GM12878 (cell line): ENCODE measurements around the gene ERC1.

Source experiments
- EZH2 ChIP-seq: IDR thresholded peaks from 2 replicates; pipeline ENCODE4 v1.6.1; 2012; ENCODE audit warnings: low read depth, mild to moderate bottlenecking, control low read depth, inconsistent platforms, low read length, borderline replicate concordance; ENCODE audit not compliant: control insufficient read depth
- POLR2AphosphoS5 ChIP-seq: IDR thresholded peaks from 2 replicates; pipeline ENCODE4 v1.6.1; 2011; ENCODE audit warnings: mild to moderate bottlenecking, low read length, inconsistent platforms
- TF ChIP-seq, protein P1 (sequence below), 3 experiments: IDR thresholded peaks in 2 of 3; conservative IDR thresholded peaks in 1 of 3; 2 replicates each; pipeline ENCODE4 v1.5.1; 2011; ENCODE audit warnings: low read depth in 3 of 3, low read length in 3 of 3, mild to moderate bottlenecking in 3 of 3, control low read depth in 2 of 3, moderate library complexity in 2 of 3, inconsistent platforms in 1 of 3, mixed read lengths in 1 of 3; ENCODE audit not compliant: control insufficient read depth in 2 of 3, insufficient read depth in 1 of 3; ENCODE audit errors: extremely low read depth in 1 of 3

DNA sequence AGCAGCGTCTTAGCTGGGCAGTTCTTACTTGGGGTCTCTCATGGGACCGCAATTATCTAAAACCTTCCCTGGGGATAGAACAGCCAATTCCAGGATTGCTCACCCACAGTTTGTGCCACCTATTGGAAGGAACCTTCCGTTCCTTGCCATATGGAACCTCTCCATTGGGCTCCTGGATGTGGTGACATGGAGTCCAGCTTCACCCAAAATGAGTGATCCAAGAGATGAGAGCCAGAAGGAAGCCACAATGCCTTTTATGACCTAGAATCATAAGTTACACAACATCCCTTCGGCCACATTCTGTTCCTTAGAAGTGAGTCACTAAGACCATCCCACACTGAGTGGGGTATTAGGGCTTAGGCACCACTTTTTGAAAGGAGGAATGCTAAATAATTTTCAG, 439.0 kb downstream of the ERC1 start:
- TF ChIP-seq POLR2AphosphoS5 (no peak), EZH2 (no peak)
- TF ChIP-seq, protein P1, sequence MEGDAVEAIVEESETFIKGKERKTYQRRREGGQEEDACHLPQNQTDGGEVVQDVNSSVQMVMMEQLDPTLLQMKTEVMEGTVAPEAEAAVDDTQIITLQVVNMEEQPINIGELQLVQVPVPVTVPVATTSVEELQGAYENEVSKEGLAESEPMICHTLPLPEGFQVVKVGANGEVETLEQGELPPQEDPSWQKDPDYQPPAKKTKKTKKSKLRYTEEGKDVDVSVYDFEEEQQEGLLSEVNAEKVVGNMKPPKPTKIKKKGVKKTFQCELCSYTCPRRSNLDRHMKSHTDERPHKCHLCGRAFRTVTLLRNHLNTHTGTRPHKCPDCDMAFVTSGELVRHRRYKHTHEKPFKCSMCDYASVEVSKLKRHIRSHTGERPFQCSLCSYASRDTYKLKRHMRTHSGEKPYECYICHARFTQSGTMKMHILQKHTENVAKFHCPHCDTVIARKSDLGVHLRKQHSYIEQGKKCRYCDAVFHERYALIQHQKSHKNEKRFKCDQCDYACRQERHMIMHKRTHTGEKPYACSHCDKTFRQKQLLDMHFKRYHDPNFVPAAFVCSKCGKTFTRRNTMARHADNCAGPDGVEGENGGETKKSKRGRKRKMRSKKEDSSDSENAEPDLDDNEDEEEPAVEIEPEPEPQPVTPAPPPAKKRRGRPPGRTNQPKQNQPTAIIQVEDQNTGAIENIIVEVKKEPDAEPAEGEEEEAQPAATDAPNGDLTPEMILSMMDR (IDR thresholded peaks at IDR 0.05 in 2 of 3, conservative IDR thresholded peaks at IDR 0.05 in 1 of 3; ENCODE audit: control insufficient read depth in 2 of 3, extremely low read depth in 1 of 3, insufficient read depth in 1 of 3, low read depth in 3 of 3, low read length in 3 of 3), result no peak
